ENCODE data around the gene SGMS1.
"Not testable (repeated sequence)": the region's sequence is repeated elsewhere in the genome, so short reads cannot be mapped to it uniquely, and the experiment has no call there.

Gene SGMS1

GRCh38 chr10:50431791-50432190, 192.0 kb downstream of the SGMS1 start:
- Histone ChIP-seq H3F3A (ENCODE audit: insufficient read depth, low read length) (no peaks in the 10 kb centered on the region), H3K27ac (ENCODE audit: low read depth, low read length, poor library complexity, severe bottlenecking) (no peak overlapping the region), H3K27me3 (ENCODE audit: insufficient read depth, low read length) (no peaks in the 10 kb centered on the region), H3K4me3 (ENCODE audit: low read depth, low read length, poor library complexity, severe bottlenecking) (no peak overlapping the region), H3K4me1 (ENCODE audit: insufficient read depth, low read length, severe bottlenecking) (no peaks in the 10 kb centered on the region), H3K9me3 (ENCODE audit: low read length) (no peaks in the 10 kb centered on the region), H3K79me2 (ENCODE audit: insufficient read depth, low read length) (no peaks in the 10 kb centered on the region), H2AFZ (ENCODE audit: low read length) (no peak overlapping the region), H3K4me2 (ENCODE audit: low read length) (no peak overlapping the region), H3K9ac (ENCODE audit: low read length) (no peak overlapping the region), H4K20me1 (ENCODE audit: insufficient read depth, low read length) (no peaks in the 10 kb centered on the region), H3K36me3 (ENCODE audit: insufficient read depth, low read length) (no peaks in the 10 kb centered on the region), H3K9me2 (ENCODE audit: low read depth, low read length) (no peaks in the 10 kb centered on the region)
- TF ChIP-seq EZH2 (IDR thresholded peaks at IDR 0.05; ENCODE audit: borderline replicate concordance, low read length) = no peak
- no peak for TF ChIP-seq CTCF (IDR thresholded peaks at IDR 0.05; ENCODE audit: low read length)

- Histone ChIP-seq H3K9me2 (ENCODE audit: low read depth, low read length) (no peaks in the 10 kb centered on the region), H3K27ac (ENCODE audit: low read depth, low read length, poor library complexity, severe bottlenecking) (no peak overlapping the region), H3K36me3 (ENCODE audit: insufficient read depth, low read length) (no peaks in the 10 kb centered on the region), H3K9me3 (ENCODE audit: low read length) (no peaks in the 10 kb centered on the region), H4K20me1 (ENCODE audit: insufficient read depth, low read length) (no peaks in the 10 kb centered on the region), H3F3A (ENCODE audit: insufficient read depth, low read length) (no peaks in the 10 kb centered on the region), H3K27me3 (ENCODE audit: insufficient read depth, low read length) (no peaks in the 10 kb centered on the region), H3K4me2 (ENCODE audit: low read length) (no peak overlapping the region), H3K4me1 (ENCODE audit: insufficient read depth, low read length, severe bottlenecking) (no peaks in the 10 kb centered on the region), H3K79me2 (ENCODE audit: insufficient read depth, low read length) (no peaks in the 10 kb centered on the region), H3K4me3 (ENCODE audit: low read depth, low read length, poor library complexity, severe bottlenecking) (no peak overlapping the region), H2AFZ (ENCODE audit: low read length) (no peak overlapping the region), H3K9ac (ENCODE audit: low read length) (no peak overlapping the region)
- no peak for TF ChIP-seq EZH2 (IDR thresholded peaks at IDR 0.05; ENCODE audit: borderline replicate concordance, low read length)
Measured at GRCh38 chr10:50431133-50431532, 192.6 kb downstream of the SGMS1 start.

GRCh38 chr10:50426485-50426884, 197.3 kb downstream of the SGMS1 start:
- no peak overlapping the region for H3K4me2 ChIP-seq (ENCODE audit: low read length)
- H3K79me2 ChIP-seq (ENCODE audit: insufficient read depth, low read length) = no peaks in the 10 kb centered on the region
- no peak overlapping the region for H3K27ac ChIP-seq (ENCODE audit: low read depth, low read length, poor library complexity, severe bottlenecking)
- no peaks in the 10 kb centered on the region for H3K9me3 ChIP-seq (ENCODE audit: low read length)
- no peaks in the 10 kb centered on the region for H3K36me3 ChIP-seq (ENCODE audit: insufficient read depth, low read length)
- H3K27me3 ChIP-seq (ENCODE audit: insufficient read depth, low read length) = no peaks in the 10 kb centered on the region
- no peaks in the 10 kb centered on the region for H3F3A ChIP-seq (ENCODE audit: insufficient read depth, low read length)
- TF ChIP-seq CTCF (IDR thresholded peaks at IDR 0.05; ENCODE audit: low read length) = no peak
- TF ChIP-seq EZH2 (IDR thresholded peaks at IDR 0.05; ENCODE audit: borderline replicate concordance, low read length) = no peak
- no peaks in the 10 kb centered on the region for H3K4me1 ChIP-seq (ENCODE audit: insufficient read depth, low read length, severe bottlenecking)
- H3K9me2 ChIP-seq (ENCODE audit: low read depth, low read length) = no peaks in the 10 kb centered on the region
- H4K20me1 ChIP-seq (ENCODE audit: insufficient read depth, low read length) = no peaks in the 10 kb centered on the region
- no peak overlapping the region for H3K4me3 ChIP-seq (ENCODE audit: low read depth, low read length, poor library complexity, severe bottlenecking)
- H2AFZ ChIP-seq (ENCODE audit: low read length) = no peak overlapping the region
- H3K9ac ChIP-seq (ENCODE audit: low read length) = no peak overlapping the region

- not testable (repeated sequence) for H3K79me2 ChIP-seq (ENCODE audit: insufficient read depth, low read length); H3K9me2 ChIP-seq (ENCODE audit: low read depth, low read length); H3K27me3 ChIP-seq (ENCODE audit: insufficient read depth, low read length); H4K20me1 ChIP-seq (ENCODE audit: insufficient read depth, low read length); H2AFZ ChIP-seq (ENCODE audit: low read length); H3K27ac ChIP-seq (ENCODE audit: low read depth, low read length, poor library complexity, severe bottlenecking); H3K9me3 ChIP-seq (ENCODE audit: low read length); H3K4me1 ChIP-seq (ENCODE audit: insufficient read depth, low read length, severe bottlenecking); H3K36me3 ChIP-seq (ENCODE audit: insufficient read depth, low read length); H3K4me2 ChIP-seq (ENCODE audit: low read length); H3K4me3 ChIP-seq (ENCODE audit: low read depth, low read length, poor library complexity, severe bottlenecking); H3F3A ChIP-seq (ENCODE audit: insufficient read depth, low read length); H3K9ac ChIP-seq (ENCODE audit: low read length)
Measured at GRCh38 chr10:50425215-50425614, 198.5 kb downstream of the SGMS1 start.

All from OCI-LY1 (cell line).